Peyer's patch (tissue), 4 donors: ENCODE measurements around the gene DUSP19.

Experiments
- POLR2A ChIP-seq, 2 donors: fragments of 450-650 bp; IDR thresholded peaks; one replicate each; pipeline ENCODE4 v1.5.1; 2017; ENCODE audit warnings: antibody characterized with exemption in 2 of 2, mild to moderate bottlenecking in 2 of 2, moderate library complexity in 2 of 2
- TF ChIP-seq, protein P1 (sequence below), 6 experiments: fragments of 450-650 bp in 4 of 6; fragments of 200-600 bp in 2 of 6; sonication (generic) in 1 of 6; IDR thresholded peaks; one replicate each; pipeline ENCODE4 v1.5.1; 2017 to 2019; ENCODE audit warnings: antibody characterized with exemption in 6 of 6, mild to moderate bottlenecking in 3 of 6, moderate library complexity in 1 of 6

DNA sequence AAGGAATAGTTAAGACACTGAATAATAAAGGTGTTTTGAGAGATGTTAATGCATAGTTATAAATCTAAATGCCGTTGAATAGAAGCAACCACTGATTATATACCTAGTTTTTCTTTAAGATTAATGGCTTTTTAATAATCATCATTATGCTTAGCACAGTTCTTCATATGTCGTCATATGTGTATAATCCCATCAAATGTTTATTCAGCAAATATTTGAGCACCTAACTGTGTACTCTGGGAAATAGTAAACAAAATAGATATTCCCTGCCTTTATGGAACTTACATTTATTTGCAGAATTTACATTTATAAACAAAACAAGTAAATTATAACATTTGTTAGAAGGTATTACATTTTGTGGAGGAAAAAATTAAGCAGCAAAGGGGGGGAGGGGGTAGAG, 55.5 kb downstream of the DUSP19 start:
- no peak for TF ChIP-seq POLR2A (IDR thresholded peaks at IDR 0.05)
- TF ChIP-seq, protein P1, sequence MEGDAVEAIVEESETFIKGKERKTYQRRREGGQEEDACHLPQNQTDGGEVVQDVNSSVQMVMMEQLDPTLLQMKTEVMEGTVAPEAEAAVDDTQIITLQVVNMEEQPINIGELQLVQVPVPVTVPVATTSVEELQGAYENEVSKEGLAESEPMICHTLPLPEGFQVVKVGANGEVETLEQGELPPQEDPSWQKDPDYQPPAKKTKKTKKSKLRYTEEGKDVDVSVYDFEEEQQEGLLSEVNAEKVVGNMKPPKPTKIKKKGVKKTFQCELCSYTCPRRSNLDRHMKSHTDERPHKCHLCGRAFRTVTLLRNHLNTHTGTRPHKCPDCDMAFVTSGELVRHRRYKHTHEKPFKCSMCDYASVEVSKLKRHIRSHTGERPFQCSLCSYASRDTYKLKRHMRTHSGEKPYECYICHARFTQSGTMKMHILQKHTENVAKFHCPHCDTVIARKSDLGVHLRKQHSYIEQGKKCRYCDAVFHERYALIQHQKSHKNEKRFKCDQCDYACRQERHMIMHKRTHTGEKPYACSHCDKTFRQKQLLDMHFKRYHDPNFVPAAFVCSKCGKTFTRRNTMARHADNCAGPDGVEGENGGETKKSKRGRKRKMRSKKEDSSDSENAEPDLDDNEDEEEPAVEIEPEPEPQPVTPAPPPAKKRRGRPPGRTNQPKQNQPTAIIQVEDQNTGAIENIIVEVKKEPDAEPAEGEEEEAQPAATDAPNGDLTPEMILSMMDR (IDR thresholded peaks at IDR 0.05), result no peak
